SU-DHL-6 (cell line): ENCODE data around the gene ANTXR1.

Source experiments
- EZH2phosphoT487 ChIP-seq: fragments of 200-600 bp; sonication (generic), shearing (Covaris generic); conservative IDR thresholded peaks from 2 replicates; pipeline ENCODE4 v1.6.1; 2018; ENCODE audit warnings: mild to moderate bottlenecking, antibody characterized with exemption, low read length, moderate library complexity, mixed read lengths
- TF ChIP-seq, protein P1 (sequence below): fragments of 200-600 bp; sonication (generic); IDR thresholded peaks from one replicate; pipeline ENCODE4 v1.5.1; 2017; ENCODE audit warnings: antibody characterized with exemption, mild to moderate bottlenecking, low read length, moderate library complexity; ENCODE audit not compliant: insufficient read depth, poor library complexity, severe bottlenecking

DNA sequence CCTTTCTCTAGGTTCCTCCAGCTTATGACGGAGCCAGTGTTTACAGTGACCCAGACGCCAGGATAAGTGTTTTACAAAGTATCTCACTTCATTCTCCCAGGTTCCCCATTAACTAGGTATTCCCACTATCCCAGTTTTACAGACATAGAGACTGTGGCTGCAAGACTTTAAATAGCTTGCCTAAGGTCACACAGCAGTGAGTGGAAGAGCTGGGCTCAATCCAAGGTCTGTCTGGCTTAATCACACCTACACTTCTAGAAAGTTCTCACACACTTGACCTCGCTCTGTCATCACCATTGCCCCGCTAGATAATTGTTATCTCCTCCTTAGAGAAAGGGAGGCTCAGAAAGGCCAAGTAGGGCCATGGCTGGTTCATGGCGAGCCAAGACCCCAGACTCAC lies 110.2 kb downstream of the ANTXR1 start:
- TF ChIP-seq, protein P1, sequence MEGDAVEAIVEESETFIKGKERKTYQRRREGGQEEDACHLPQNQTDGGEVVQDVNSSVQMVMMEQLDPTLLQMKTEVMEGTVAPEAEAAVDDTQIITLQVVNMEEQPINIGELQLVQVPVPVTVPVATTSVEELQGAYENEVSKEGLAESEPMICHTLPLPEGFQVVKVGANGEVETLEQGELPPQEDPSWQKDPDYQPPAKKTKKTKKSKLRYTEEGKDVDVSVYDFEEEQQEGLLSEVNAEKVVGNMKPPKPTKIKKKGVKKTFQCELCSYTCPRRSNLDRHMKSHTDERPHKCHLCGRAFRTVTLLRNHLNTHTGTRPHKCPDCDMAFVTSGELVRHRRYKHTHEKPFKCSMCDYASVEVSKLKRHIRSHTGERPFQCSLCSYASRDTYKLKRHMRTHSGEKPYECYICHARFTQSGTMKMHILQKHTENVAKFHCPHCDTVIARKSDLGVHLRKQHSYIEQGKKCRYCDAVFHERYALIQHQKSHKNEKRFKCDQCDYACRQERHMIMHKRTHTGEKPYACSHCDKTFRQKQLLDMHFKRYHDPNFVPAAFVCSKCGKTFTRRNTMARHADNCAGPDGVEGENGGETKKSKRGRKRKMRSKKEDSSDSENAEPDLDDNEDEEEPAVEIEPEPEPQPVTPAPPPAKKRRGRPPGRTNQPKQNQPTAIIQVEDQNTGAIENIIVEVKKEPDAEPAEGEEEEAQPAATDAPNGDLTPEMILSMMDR = no peak
- no peak for TF ChIP-seq EZH2phosphoT487
